GM03348 (cell line): ENCODE measurements around the gene BMAL1.

ENCODE experiments used
- DNase-seq: peaks from one replicate; pipeline ENCODE4 v3.0.0; 2012; ENCODE audit warnings: low spot score

The BMAL1 gene

GRCh38 chr11:13261591-13262061 is 16.0 kb upstream of the BMAL1 start:
- DNase-seq, result peak; percentile 82

GRCh38 chr11:13262096-13262495 is 15.5 kb upstream of the BMAL1 start:
- peak; percentile 15 for DNase-seq

GRCh38 chr11:13268791-13269190 is 8.8 kb upstream of the BMAL1 start:
- no peak for DNase-seq

GRCh38 chr11:13269775-13270174 is 7.8 kb upstream of the BMAL1 start:
- DNase-seq, result peak; percentile 33

GRCh38 chr11:13271060-13271693 is 6.4 kb upstream of the BMAL1 start:
- no peak for DNase-seq

- no peak for DNase-seq
Measured at GRCh38 chr11:13276454-13276831, 1.1 kb upstream of the BMAL1 start.

- DNase-seq, result peak; percentile 100
Measured at GRCh38 chr11:13276832-13277767, 490 bp upstream of the BMAL1 start.

GRCh38 chr11:13278609-13279486 is 1.3 kb downstream of the BMAL1 start:
- peak; percentile 12 for DNase-seq

- DNase-seq, result no peak
Measured at GRCh38 chr11:13279487-13279834, 1.9 kb downstream of the BMAL1 start.

GRCh38 chr11:13280092-13280722 is 2.6 kb downstream of the BMAL1 start:
- no peak for DNase-seq

GRCh38 chr11:13280777-13281176 is 3.2 kb downstream of the BMAL1 start:
- DNase-seq, result no peak

- DNase-seq, result no peak
Measured at GRCh38 chr11:13283636-13284035, 6.0 kb downstream of the BMAL1 start.

- no peak for DNase-seq
Measured at GRCh38 chr11:13284776-13285588, 7.4 kb downstream of the BMAL1 start.

- no peak for DNase-seq
Measured at GRCh38 chr11:13286279-13286821, 8.8 kb downstream of the BMAL1 start.

- DNase-seq, result no peak
Measured at GRCh38 chr11:13287036-13287435, 9.4 kb downstream of the BMAL1 start.

GRCh38 chr11:13287681-13288080 is 10.1 kb downstream of the BMAL1 start:
- no peak for DNase-seq

- DNase-seq, result no peak
Measured at GRCh38 chr11:13288375-13289029, 10.9 kb downstream of the BMAL1 start.

GRCh38 chr11:13289081-13289480 is 11.5 kb downstream of the BMAL1 start:
- peak; percentile 37 for DNase-seq

GRCh38 chr11:13290221-13290980 is 12.8 kb downstream of the BMAL1 start:
- DNase-seq, result no peak
